Vagina (tissue), 2 donors: ENCODE results near the gene MCCD1. TPM values are rescaled to one million over a fixed set of nuclear protein-coding genes. Genes with fewer than 3 reads are reported as not detected.
"Not testable (repeated sequence)": the region's sequence is repeated elsewhere in the genome, so short reads cannot be mapped to it uniquely, and the experiment has no call there.

Experiments
- DNase-seq, 2 donors: peaks; one replicate each; pipeline ENCODE4 v3.0.0-alpha.2; 2017; ENCODE audit errors: extremely low spot score in 2 of 2
- H3K27ac ChIP-seq: fragments of 200-600 bp; sonication (generic); one replicate; pipeline ENCODE4 v1.5.1; 2019
- H3K27me3 ChIP-seq: fragments of 200-600 bp; sonication (generic); one replicate; pipeline ENCODE4 v1.5.1; 2019
- H3K36me3 ChIP-seq, 2 donors: fragments of 200-600 bp; sonication (generic); one replicate each; pipeline ENCODE4 v1.5.1; 2017 to 2019
- H3K4me1 ChIP-seq: fragments of 200-600 bp; sonication (generic); one replicate; pipeline ENCODE4 v1.5.1; 2019
- H3K4me3 ChIP-seq, 2 donors: fragments of 200-600 bp; sonication (generic); 1 replicate in 1 of 2; 2 replicates in 1 of 2; pipeline ENCODE4 v1.5.1; 2016 to 2019
- H3K9me3 ChIP-seq: fragments of 200-600 bp; sonication (generic); one replicate; pipeline ENCODE4 v1.5.1; 2019
- POLR2A ChIP-seq, 2 donors: fragments of 450-650 bp; IDR thresholded peaks; one replicate each; pipeline ENCODE4 v1.6.1; 2017; ENCODE audit warnings: antibody characterized with exemption in 2 of 2, mild to moderate bottlenecking in 2 of 2, moderate library complexity in 2 of 2
- POLR2AphosphoS5 ChIP-seq, 2 donors: sonication (generic); formaldehyde crosslinking; IDR thresholded peaks; one replicate each; pipeline ENCODE4 v1.9.0; 2017; ENCODE audit warnings: antibody characterized with exemption in 2 of 2, mild to moderate bottlenecking in 2 of 2, low read depth in 1 of 2; ENCODE audit not compliant: insufficient read depth in 1 of 2
- intact Hi-C: fragments of 100-400 bp; cut with DNase I; formaldehyde crosslinking; loops from one replicate; pipeline ENCODE4 v1.15.1; 2023
- total RNA-seq: library from RNA; depleted of rRNA; stranded (reverse); fragments of >200 nt; gene quantifications from one replicate; pipeline ENCODE4 v1.2.3, GENCODE V29; 2016
- TF ChIP-seq, protein P1 (sequence below), 3 experiments: fragments of 450-650 bp in 2 of 3; fragments of 200-600 bp in 1 of 3; sonication (generic) in 1 of 3; IDR thresholded peaks; one replicate each; pipeline ENCODE4 v1.5.1; 2017 to 2019; ENCODE audit warnings: antibody characterized with exemption in 3 of 3, mild to moderate bottlenecking in 2 of 3, moderate library complexity in 2 of 3

MCCD1 gene
- total RNA-seq, 1 donor from 2014 or later = not detected

DNA sequence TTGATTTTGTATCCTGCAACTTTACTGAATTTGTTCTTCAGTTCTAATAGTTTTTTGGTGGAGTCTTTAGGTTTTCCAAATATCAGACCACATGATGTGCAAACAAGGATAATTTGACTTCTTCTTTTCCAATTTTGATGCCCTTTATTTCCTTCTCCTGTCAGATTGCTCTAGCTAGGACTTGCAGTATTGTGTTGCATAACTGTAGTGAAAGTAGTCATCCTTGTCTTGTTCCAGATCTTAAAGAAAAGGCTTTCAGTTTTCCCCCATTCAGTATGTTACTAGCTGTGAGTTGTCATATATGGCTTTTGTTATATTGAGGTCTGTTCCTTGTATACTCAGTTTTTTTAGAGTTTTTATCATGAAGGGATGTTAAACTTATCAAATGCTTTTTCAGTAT lies 26.2 kb upstream of the MCCD1 start:
- no peak overlapping the region for H3K27ac ChIP-seq
- intact Hi-C loops = no loop called here
- peaks cover 7% of the 10 kb centered on the region for H3K4me1 ChIP-seq
- DNase-seq = no peak
- TF ChIP-seq POLR2AphosphoS5 (IDR thresholded peaks at IDR 0.05; ENCODE audit: insufficient read depth in 1 of 2, low read depth in 1 of 2) (no peak), POLR2A (IDR thresholded peaks at IDR 0.05) (no peak)
- TF ChIP-seq, protein P1, sequence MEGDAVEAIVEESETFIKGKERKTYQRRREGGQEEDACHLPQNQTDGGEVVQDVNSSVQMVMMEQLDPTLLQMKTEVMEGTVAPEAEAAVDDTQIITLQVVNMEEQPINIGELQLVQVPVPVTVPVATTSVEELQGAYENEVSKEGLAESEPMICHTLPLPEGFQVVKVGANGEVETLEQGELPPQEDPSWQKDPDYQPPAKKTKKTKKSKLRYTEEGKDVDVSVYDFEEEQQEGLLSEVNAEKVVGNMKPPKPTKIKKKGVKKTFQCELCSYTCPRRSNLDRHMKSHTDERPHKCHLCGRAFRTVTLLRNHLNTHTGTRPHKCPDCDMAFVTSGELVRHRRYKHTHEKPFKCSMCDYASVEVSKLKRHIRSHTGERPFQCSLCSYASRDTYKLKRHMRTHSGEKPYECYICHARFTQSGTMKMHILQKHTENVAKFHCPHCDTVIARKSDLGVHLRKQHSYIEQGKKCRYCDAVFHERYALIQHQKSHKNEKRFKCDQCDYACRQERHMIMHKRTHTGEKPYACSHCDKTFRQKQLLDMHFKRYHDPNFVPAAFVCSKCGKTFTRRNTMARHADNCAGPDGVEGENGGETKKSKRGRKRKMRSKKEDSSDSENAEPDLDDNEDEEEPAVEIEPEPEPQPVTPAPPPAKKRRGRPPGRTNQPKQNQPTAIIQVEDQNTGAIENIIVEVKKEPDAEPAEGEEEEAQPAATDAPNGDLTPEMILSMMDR (IDR thresholded peaks at IDR 0.05) = no peak
- H3K27me3 ChIP-seq = no peaks in the 10 kb centered on the region
- no peaks in the 10 kb centered on the region for H3K9me3 ChIP-seq
- H3K4me3 ChIP-seq = no peak overlapping the region
- H3K36me3 ChIP-seq = no peaks in the 10 kb centered on the region

DNA sequence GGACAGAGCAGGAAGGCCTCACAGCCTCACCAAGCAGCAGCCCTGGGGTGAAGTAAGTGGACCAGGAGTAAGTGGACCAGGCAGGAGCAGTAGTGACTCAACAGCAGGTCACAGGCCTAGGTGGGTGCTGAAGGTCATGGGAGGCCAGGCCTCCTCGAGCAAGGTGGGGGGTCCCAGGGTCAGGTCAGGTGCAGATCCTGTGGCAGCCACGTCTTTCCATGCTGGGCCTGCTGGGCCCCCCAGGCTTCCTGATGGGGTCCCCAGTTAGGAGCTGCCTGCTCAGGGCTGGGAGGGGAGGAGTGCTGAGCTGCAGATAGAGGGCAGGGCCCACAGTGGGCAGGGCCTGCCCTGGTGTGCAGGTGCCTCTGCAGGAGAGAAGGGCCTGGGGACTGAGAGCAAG lies 19.7 kb upstream of the MCCD1 start:
- H3K4me1 ChIP-seq, H3K27me3 ChIP-seq, DNase-seq, H3K9me3 ChIP-seq, H3K36me3 ChIP-seq, intact Hi-C loops, H3K4me3 ChIP-seq, H3K27ac ChIP-seq: not testable (repeated sequence)

DNA sequence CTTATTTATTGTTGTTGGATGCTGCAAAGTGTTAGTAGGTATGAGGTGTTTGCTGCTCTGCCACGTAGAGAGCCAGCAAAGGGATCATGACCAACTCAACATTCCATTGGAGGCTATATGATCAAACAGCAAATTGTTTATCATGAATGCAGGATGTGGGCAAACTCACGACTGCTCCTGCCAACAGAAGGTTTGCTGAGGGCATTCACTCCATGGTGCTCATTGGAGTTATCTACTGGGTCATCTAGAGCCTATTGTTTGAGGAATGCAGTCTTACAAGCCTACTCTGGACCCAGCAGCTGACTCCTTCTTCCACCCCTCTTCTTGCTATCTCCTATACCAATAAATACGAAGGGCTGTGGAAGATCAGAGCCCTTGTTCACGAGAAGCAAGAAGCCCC lies 18.8 kb upstream of the MCCD1 start:
- Histone ChIP-seq H3K4me3 (no peak overlapping the region), H3K27me3 (no peaks in the 10 kb centered on the region), H3K9me3 (no peaks in the 10 kb centered on the region), H3K36me3 (no peaks in the 10 kb centered on the region), H3K4me1 (no peaks in the 10 kb centered on the region), H3K27ac (no peak overlapping the region)
- intact Hi-C loops = no loop called here
- TF ChIP-seq POLR2AphosphoS5 (IDR thresholded peaks at IDR 0.05; ENCODE audit: insufficient read depth in 1 of 2, low read depth in 1 of 2) = no peak
- TF ChIP-seq, protein P1 (IDR thresholded peaks at IDR 0.05) = no peak
- no peak for TF ChIP-seq POLR2A (IDR thresholded peaks at IDR 0.05)
- no peak for DNase-seq

DNA sequence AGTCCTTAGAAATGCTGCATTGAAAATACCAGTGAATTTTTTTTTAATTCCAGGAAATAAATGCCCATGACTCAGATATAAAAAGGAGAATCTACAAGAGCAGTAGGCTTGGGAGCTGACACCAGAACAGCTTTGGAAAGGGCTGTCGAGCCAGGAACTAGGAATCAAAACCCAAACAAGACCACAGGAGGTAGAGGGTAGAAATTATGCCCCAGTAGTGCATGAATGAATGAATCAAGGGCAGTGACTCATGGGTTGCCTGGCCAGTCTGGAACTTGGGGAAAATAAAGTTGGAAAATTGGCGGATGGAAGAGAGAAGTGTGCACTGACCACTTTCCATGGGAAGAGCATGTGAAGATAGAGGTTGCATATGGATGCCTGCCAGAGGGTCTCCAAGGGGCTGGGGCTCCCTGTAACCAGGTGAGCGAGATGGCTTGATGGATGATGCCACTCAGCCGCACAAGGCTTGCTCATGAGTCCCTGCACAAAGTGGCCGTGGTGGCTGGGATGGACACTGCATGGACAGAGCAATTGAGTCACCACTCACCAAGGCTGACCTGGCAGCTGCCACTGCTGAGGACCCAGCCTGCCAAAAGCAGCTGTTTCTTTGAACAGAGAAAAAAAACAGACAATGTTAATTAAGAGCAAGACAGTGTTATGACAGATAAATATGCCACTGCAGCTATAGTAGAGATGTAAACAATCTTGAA lies 15.2 kb upstream of the MCCD1 start:
- Histone ChIP-seq H3K9me3 (no peaks in the 10 kb centered on the region), H3K36me3 (no peaks in the 10 kb centered on the region), H3K4me1 (no peaks in the 10 kb centered on the region), H3K27me3 (no peaks in the 10 kb centered on the region), H3K27ac (no peak overlapping the region), H3K4me3 (no peak overlapping the region)
- no peak for TF ChIP-seq POLR2AphosphoS5 (IDR thresholded peaks at IDR 0.05; ENCODE audit: insufficient read depth in 1 of 2, low read depth in 1 of 2)
- no peak for TF ChIP-seq POLR2A (IDR thresholded peaks at IDR 0.05)
- TF ChIP-seq, protein P1 (IDR thresholded peaks at IDR 0.05) = no peak
- intact Hi-C loops = no loop called here
- no peak for DNase-seq

DNA sequence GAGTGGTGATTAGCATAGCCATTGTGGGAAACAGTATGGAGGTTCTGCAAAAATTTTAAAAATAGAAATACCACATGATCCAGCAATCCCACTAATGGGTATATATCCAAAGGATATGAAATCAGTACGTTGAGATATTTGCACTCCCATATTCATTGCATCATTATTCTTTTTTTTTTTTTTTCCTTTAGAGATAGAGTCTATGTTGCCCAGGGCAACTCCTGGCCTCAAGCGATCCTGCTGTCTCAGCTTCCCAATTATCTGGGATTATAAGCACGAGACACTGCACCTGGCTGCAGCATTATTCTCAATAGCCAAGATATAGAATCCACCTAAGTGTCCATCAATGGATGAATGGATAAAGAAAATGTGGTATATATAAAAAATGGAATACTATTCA lies 6.9 kb upstream of the MCCD1 start:
- TF ChIP-seq POLR2A (IDR thresholded peaks at IDR 0.05) = no peak
- TF ChIP-seq, protein P1 (IDR thresholded peaks at IDR 0.05) = no peak
- no peak for TF ChIP-seq POLR2AphosphoS5 (IDR thresholded peaks at IDR 0.05; ENCODE audit: insufficient read depth in 1 of 2, low read depth in 1 of 2)
- DNase-seq = peak in 1 of 2 donors; percentile 1
- Histone ChIP-seq H3K36me3 (no peaks in the 10 kb centered on the region), H3K27me3 (no peaks in the 10 kb centered on the region), H3K27ac (no peak overlapping the region), H3K4me1 (no peaks in the 10 kb centered on the region), H3K4me3 (no peak overlapping the region), H3K9me3 (no peaks in the 10 kb centered on the region)
- intact Hi-C loops = no loop called here
